HUES6 (cell line): ENCODE results near the gene LTBP1.

ENCODE experiments used
- H3K27ac ChIP-seq: 2 replicates; pipeline ENCODE4 v1.7.0; 2013; ENCODE audit warnings: low read depth, mild to moderate bottlenecking, low read length, inconsistent platforms
- H3K27me3 ChIP-seq: 2 replicates; pipeline ENCODE4 v1.6.1; 2013; ENCODE audit warnings: low read length; ENCODE audit not compliant: control insufficient read depth, insufficient read depth
- H3K36me3 ChIP-seq: 2 replicates; pipeline ENCODE4 v1.6.1; 2013; ENCODE audit warnings: low read length; ENCODE audit not compliant: control insufficient read depth, insufficient read depth
- H3K4me1 ChIP-seq: 2 replicates; pipeline ENCODE4 v1.6.1; 2013; ENCODE audit warnings: low read length; ENCODE audit not compliant: control insufficient read depth, insufficient read depth
- H3K4me3 ChIP-seq: 2 replicates; pipeline ENCODE4 v1.5.1; 2013; ENCODE audit warnings: low read depth, low read length
- H3K9ac ChIP-seq: one replicate; pipeline ENCODE4 v1.6.1; 2013; ENCODE audit warnings: mild to moderate bottlenecking, low read length
- H3K9me3 ChIP-seq: 2 replicates; pipeline ENCODE4 v1.6.1; 2013; ENCODE audit warnings: low read depth, low read length; ENCODE audit not compliant: control insufficient read depth, insufficient read depth

The LTBP1 gene, protein sequence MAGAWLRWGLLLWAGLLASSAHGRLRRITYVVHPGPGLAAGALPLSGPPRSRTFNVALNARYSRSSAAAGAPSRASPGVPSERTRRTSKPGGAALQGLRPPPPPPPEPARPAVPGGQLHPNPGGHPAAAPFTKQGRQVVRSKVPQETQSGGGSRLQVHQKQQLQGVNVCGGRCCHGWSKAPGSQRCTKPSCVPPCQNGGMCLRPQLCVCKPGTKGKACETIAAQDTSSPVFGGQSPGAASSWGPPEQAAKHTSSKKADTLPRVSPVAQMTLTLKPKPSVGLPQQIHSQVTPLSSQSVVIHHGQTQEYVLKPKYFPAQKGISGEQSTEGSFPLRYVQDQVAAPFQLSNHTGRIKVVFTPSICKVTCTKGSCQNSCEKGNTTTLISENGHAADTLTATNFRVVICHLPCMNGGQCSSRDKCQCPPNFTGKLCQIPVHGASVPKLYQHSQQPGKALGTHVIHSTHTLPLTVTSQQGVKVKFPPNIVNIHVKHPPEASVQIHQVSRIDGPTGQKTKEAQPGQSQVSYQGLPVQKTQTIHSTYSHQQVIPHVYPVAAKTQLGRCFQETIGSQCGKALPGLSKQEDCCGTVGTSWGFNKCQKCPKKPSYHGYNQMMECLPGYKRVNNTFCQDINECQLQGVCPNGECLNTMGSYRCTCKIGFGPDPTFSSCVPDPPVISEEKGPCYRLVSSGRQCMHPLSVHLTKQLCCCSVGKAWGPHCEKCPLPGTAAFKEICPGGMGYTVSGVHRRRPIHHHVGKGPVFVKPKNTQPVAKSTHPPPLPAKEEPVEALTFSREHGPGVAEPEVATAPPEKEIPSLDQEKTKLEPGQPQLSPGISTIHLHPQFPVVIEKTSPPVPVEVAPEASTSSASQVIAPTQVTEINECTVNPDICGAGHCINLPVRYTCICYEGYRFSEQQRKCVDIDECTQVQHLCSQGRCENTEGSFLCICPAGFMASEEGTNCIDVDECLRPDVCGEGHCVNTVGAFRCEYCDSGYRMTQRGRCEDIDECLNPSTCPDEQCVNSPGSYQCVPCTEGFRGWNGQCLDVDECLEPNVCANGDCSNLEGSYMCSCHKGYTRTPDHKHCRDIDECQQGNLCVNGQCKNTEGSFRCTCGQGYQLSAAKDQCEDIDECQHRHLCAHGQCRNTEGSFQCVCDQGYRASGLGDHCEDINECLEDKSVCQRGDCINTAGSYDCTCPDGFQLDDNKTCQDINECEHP (N-terminal part only)

DNA sequence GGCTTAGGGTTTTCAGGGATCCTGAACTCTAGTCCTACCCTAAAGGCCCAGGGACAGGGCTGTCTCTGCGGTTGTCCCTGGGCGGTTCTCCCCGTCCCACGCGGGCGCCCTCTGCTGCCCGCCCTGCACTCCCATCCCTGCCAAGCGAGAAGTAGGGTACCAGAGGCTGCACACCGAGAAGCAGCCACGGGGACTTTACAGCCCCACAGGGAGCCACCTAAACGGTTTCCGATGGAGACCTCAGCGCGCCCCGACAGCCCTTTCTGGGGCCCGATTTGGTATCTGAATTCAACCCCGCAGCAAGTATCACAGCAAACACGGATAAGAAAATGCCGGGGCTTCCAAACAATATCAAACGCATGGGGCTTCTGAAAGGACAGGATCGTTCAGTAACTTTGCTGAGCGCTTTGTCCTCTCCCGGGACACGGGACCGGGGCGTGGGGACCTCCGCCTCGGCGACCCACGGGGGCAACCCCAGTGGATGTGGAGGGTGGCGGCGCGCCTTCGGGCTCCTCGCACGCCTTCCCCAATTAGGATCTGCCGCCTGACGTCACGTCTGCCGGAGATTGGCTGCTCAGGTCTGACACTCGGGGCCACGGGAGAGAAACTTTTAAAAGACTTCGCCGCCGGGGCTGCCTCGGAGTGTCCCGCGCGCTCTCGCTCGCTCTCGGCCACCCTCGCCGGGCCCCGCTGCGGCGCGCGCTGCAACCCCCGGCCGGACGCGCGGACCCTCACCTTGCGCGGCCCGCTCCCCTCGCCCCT is at the start of gene LTBP1:
Gene LTBP1, plus strand, starts transcription at position 640 of the 762 bp plus-strand sequence. CDS start 372 bp downstream, outside the sequence.
- Histone ChIP-seq H3K27me3 (0 out of 2 replicates have a peak, but pooled peaks cover 5% of the 10 kb centered on the region), H3K36me3 (no peaks in the 10 kb centered on the region), H3K4me3 (peak within 1 kb of the TSS; percentile 91), H3K9me3 (peaks cover 6% of the 10 kb centered on the region; the same call in 1 of the 2 replicates), H3K27ac (peak within 1 kb of the TSS; percentile 28; the same call in 1 of the 2 replicates), H3K9ac (peak within 1 kb of the TSS; percentile 65), H3K4me1 (peaks cover 14% of the 10 kb centered on the region)

DNA sequence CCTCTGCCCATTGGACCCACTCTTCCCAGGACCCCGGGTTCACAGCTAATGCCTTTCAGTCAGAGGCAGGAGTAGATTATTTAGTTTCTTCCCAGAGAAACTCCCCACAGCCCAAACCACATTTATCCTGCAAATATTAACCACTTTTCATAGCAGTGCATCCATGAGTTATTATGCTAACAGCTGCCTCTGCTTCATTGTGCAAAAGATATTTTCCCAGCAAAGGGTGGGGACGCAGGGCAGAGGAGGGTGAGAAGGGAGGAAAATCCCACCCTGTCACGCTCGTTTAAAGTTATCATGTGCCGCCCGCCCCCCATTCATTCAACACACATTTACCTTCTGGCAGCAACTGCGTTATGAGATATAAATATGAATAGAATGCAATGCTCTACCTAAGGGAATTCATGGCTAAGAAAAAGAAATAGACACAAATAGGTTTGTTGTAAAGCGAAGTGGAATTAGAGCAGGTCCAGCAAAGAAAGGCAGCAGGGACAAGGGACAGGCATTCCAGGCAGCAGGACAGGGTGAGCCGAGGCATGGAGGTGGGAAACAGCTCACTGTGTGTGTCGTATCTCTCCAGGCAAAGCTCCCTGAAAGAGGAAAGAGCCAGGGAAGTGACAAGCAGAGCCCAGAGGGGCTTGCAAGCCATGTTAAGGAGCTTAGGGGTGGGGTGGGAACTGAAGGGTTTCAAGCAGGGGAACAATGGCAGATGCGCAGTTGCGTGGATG is 46.3 kb upstream of the LTBP1 start:
- no peaks in the 10 kb centered on the region; the same call in 1 of the 2 replicates for H3K9me3 ChIP-seq
- no peak overlapping the region for H3K9ac ChIP-seq
- H3K4me1 ChIP-seq: no peaks in the 10 kb centered on the region
- no peaks in the 10 kb centered on the region for H3K27me3 ChIP-seq
- H3K36me3 ChIP-seq: no peaks in the 10 kb centered on the region
- no peak overlapping the region for H3K4me3 ChIP-seq
- H3K27ac ChIP-seq: no peak overlapping the region

DNA sequence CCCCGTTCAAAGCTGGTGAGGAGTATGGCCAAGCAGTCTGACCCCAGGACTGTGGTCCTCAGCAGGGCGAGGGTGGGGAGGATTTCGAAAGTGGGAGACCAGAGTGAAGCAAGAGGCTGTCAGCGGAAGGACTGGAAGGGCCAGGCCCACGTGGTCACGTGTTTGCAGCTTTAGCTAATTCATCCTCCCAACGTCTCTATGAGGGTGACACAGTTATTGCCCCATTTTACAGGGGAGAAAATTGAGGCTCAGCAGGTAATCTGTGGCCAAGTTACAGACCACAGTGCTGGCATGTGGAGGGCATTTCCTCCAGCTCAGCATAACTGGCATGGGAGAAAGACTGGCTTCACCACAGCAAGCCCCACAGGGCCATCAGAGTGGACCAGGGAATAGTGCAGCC is 45.4 kb upstream of the LTBP1 start:
- H3K27ac ChIP-seq: no peak overlapping the region
- H3K9me3 ChIP-seq: no peaks in the 10 kb centered on the region; the same call in 1 of the 2 replicates
- H3K9ac ChIP-seq: no peak overlapping the region
- H3K4me1 ChIP-seq: no peaks in the 10 kb centered on the region
- no peak overlapping the region for H3K4me3 ChIP-seq
- no peaks in the 10 kb centered on the region for H3K27me3 ChIP-seq
- H3K36me3 ChIP-seq: no peaks in the 10 kb centered on the region

DNA sequence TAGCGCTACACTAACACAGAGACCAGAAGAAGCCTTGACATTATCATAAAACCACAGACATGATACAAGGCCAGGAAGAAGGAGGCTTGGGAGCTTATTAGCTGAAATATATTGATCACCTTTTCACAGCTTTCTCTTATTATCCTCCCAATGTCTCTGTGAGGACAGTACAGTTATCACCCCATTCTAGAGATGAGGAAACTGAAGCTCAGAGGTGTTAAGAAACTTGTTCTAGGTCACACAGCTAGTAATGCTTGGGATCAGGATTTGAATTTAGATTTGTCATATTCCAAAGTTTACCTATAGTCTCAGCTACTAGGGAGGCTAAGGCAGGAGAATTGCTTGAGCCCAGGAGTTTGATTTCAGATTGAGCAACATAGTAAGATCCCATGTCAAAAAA is 44.6 kb upstream of the LTBP1 start:
- Histone ChIP-seq H3K27ac (no peak overlapping the region), H3K4me1 (no peaks in the 10 kb centered on the region), H3K9me3 (no peaks in the 10 kb centered on the region; the same call in 1 of the 2 replicates), H3K4me3 (no peak overlapping the region), H3K36me3 (no peaks in the 10 kb centered on the region), H3K9ac (no peak overlapping the region), H3K27me3 (no peaks in the 10 kb centered on the region)

DNA sequence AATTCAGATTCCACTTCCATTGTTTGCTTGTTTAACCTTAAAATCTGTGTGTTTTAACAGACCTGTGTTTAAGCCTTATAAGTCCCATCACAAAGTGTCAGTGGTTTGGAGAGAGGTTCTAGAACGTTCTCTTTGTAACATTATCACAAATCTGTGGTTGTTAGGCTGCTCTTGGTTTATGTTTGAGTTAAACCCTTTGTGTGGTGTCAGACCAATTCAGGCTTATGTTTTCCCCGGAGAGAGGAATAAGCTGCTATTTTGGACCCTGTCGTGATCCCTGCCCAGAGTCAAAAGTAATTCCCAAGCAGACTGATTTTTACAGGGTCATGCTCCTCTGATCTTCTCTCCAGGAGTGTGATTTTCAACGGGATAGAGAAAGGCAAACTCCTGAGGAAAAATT is 43.8 kb upstream of the LTBP1 start:
- Histone ChIP-seq H3K9me3 (no peaks in the 10 kb centered on the region), H3K27me3 (no peaks in the 10 kb centered on the region), H3K36me3 (no peaks in the 10 kb centered on the region), H3K27ac (no peak overlapping the region), H3K9ac (no peak overlapping the region), H3K4me1 (no peaks in the 10 kb centered on the region), H3K4me3 (no peak overlapping the region)

DNA sequence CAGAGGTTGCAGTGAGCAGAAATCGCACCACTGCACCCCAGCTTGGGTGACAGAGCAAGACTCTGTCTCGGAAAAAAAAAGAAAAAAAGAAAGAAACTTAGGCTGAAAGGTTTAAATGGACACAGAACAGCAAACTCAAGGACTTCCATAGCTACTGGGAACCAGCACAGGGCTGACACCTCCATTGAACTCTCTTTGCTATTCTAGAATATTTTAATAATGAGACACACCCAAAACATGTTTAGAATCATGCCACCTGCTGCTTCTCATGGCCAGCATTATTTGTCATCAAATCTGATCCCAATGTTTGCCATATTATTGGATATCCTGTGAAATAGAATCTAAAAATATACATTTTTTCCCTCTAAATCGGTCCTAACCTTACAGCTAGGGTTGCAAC is 42.7 kb upstream of the LTBP1 start:
- Histone ChIP-seq H3K27ac (no peak overlapping the region), H3K9ac (no peak overlapping the region), H3K4me3 (no peak overlapping the region), H3K4me1 (no peaks in the 10 kb centered on the region), H3K27me3 (no peaks in the 10 kb centered on the region), H3K9me3 (no peaks in the 10 kb centered on the region), H3K36me3 (no peaks in the 10 kb centered on the region)

DNA sequence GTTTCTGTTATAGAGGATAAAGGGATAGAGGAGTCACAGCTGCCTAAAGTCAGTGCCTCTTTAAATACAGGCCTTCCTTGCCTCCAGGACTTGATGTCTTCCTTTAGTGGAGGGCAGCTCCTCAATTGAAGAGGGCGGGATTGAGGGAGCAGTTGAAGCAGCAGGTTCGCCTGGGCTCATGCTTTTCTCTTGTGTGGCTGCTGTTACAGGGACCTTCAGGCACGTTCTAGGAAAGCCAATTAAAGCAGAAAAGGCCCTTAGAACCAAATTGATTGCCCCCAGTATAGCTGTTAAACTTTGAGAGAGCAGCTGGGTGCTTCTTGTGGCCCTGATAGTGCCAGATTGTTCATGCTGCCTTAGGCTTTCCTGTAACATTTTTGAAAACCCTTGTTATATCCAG is 42.0 kb upstream of the LTBP1 start:
- Histone ChIP-seq H3K4me3 (no peak overlapping the region), H3K9me3 (no peaks in the 10 kb centered on the region), H3K27me3 (no peaks in the 10 kb centered on the region), H3K36me3 (no peaks in the 10 kb centered on the region), H3K9ac (no peak overlapping the region), H3K4me1 (no peaks in the 10 kb centered on the region), H3K27ac (no peak overlapping the region)

DNA sequence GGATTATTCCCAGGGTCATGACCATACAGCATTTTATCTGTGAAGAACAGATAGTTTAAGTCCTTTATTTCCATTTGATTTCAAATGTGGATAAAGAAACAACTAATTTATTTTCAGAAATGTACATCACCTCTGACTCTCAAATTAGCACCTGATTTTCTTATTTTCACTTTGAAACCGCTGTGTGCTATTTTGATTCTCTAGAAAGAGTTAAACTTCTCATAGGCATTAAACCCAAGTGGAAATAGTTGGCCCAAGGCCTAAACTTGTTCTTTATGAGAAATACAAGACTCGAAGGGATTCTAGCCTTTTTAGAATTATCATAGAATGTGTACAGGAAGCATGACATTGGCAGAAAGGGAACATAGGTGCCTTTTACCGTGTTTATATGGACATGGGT is 41.5 kb upstream of the LTBP1 start:
- Histone ChIP-seq H3K9me3 (no peaks in the 10 kb centered on the region), H3K9ac (no peak overlapping the region), H3K36me3 (no peaks in the 10 kb centered on the region), H3K4me1 (no peaks in the 10 kb centered on the region), H3K4me3 (no peak overlapping the region), H3K27ac (no peak overlapping the region), H3K27me3 (no peaks in the 10 kb centered on the region)

DNA sequence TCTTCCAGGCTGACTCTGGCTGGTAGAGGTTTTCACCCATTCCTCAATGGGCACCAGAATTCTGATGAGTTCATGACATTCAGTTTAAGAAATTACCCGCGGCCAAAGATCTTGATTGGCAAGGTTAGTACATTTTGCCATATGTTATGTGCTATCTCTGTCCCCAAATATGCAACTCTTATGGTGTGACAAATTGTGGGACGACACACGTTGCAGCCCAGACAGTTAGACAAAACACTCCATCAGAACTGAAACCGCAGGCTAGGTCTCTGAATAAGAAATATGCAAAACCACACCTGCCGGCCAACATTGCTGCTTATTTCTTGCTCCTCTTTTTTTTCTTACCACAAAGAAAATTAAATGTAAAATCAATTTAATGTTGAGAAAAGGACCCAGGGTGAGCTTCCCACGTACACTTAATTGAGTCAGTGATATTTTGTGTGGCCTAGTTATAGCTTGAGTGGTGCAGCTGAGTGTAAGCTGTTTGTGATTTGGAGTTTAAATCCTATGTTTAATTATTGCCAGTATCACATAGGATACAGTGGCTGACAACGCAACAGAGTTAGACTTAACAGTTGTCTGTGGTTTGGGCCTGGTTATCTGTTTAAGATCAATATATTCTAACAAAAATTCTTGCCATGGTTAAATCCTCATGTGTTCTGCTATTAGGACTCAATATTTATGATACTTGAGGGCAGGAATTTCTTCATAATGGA is 35.7 kb upstream of the LTBP1 start:
- H3K27me3 ChIP-seq: no peaks in the 10 kb centered on the region
- H3K27ac ChIP-seq: no peak overlapping the region
- H3K36me3 ChIP-seq: no peaks in the 10 kb centered on the region
- no peak overlapping the region for H3K9ac ChIP-seq
- no peaks in the 10 kb centered on the region for H3K9me3 ChIP-seq
- no peaks in the 10 kb centered on the region for H3K4me1 ChIP-seq
- no peak overlapping the region for H3K4me3 ChIP-seq
